PC-3 (cell line): ENCODE measurements around the gene FZD4. TPM values are rescaled to one million over a fixed set of nuclear protein-coding genes. Genes with fewer than 3 reads are reported as not detected.

Experiments
- ATAC-seq: fragments of 200-7000 bp; cut with Tn5 transposase; 2 replicates; pipeline ENCODE4 v1.9.1; 2020; ENCODE audit warnings: mild to moderate bottlenecking, moderate library complexity
- BruUV-seq: library from RNA; stranded (reverse); fragments of 400-500 nt; replicated peaks from 2 replicates; lab custom pipeline; 2021; lab: Mats Ljungman, UMichigan
- CTCF ChIA-PET: fragments of 300-600 bp; sonication (Branson Sonifier 250); formaldehyde crosslinking; loops from one replicate; lab custom pipeline; 2022; ENCODE audit warnings: antibody characterized with exemption; lab: Charles Lee
- POLR2A ChIA-PET: fragments of 300-600 bp; sonication (Branson Sonifier 250); formaldehyde crosslinking; loops from one replicate; lab custom pipeline; 2022; ENCODE audit warnings: antibody characterized with exemption; ENCODE audit not compliant: unreplicated experiment; lab: Charles Lee
- DNase-seq: peaks from one replicate; pipeline ENCODE4 v3.0.0-alpha.2; 2015
- H2AFZ ChIP-seq: fragments of 300-600 bp; sonication (generic); 2 replicates; pipeline ENCODE4 v1.6.0; 2016; ENCODE audit warnings: antibody characterized with exemption, low read length
- H3F3A ChIP-seq: fragments of 300-600 bp; sonication (generic); one replicate; pipeline ENCODE4 v1.6.0; 2017; ENCODE audit warnings: antibody characterized with exemption, low read length, control low read depth, mild to moderate bottlenecking; ENCODE audit not compliant: unreplicated experiment
- H3K27ac ChIP-seq: fragments of 300-600 bp; sonication (generic); 2 replicates; pipeline ENCODE4 v1.5.1; 2016; ENCODE audit warnings: mild to moderate bottlenecking, low read length
- H3K27me3 ChIP-seq: fragments of 300-600 bp; sonication (generic); 2 replicates; pipeline ENCODE4 v1.6.1; 2016; ENCODE audit warnings: low read length, mixed read lengths
- H3K36me3 ChIP-seq: fragments of 300-600 bp; sonication (generic); 2 replicates; pipeline ENCODE4 v1.6.1; 2016; ENCODE audit warnings: low read depth, mixed run types, low read length, mixed read lengths
- H3K4me1 ChIP-seq: fragments of 300-600 bp; sonication (generic); 2 replicates; pipeline ENCODE4 v1.5.1; 2016; ENCODE audit warnings: low read length; ENCODE audit not compliant: insufficient read depth
- H3K4me2 ChIP-seq: fragments of 300-600 bp; sonication (generic); 2 replicates; pipeline ENCODE4 v1.6.0; 2016; ENCODE audit warnings: low read length
- H3K4me3 ChIP-seq: fragments of 300-600 bp; sonication (generic); 2 replicates; pipeline ENCODE4 v1.5.1; 2016; ENCODE audit warnings: mild to moderate bottlenecking, low read length, mixed read lengths
- H3K79me2 ChIP-seq: fragments of 300-600 bp; sonication (generic); 2 replicates; pipeline ENCODE4 v1.6.1; 2017; ENCODE audit warnings: low read length, mixed read lengths
- H3K9ac ChIP-seq: fragments of 300-600 bp; sonication (generic); 2 replicates; pipeline ENCODE4 v1.6.0; 2016; ENCODE audit warnings: mild to moderate bottlenecking, low read length
- H3K9me2 ChIP-seq: fragments of 300-600 bp; sonication (generic); replicated peaks from 2 replicates; pipeline ENCODE4 v1.6.1; 2016; ENCODE audit warnings: mixed run types, low read length, mixed read lengths
- H3K9me3 ChIP-seq: fragments of 300-600 bp; sonication (generic); 2 replicates; pipeline ENCODE4 v1.6.1; 2016; ENCODE audit warnings: low read length, mixed read lengths
- H4K20me1 ChIP-seq: fragments of 300-600 bp; sonication (generic); 2 replicates; pipeline ENCODE4 v1.6.1; 2016; ENCODE audit warnings: low read length, mixed read lengths
- CTCF ChIP-seq: fragments of 300-600 bp; sonication (generic); conservative IDR thresholded peaks from 2 replicates; pipeline ENCODE4 v1.5.1; 2017; ENCODE audit warnings: antibody characterized with exemption, low read depth, mild to moderate bottlenecking, low read length
- EZH2 ChIP-seq: fragments of 300-600 bp; sonication (generic); IDR thresholded peaks from one replicate; pipeline ENCODE4 v1.6.1; 2017; ENCODE audit warnings: antibody characterized with exemption, mild to moderate bottlenecking, low read length; ENCODE audit not compliant: unreplicated experiment
- EZH2phosphoT487 ChIP-seq: fragments of 300-600 bp; sonication (generic); IDR thresholded peaks from 2 replicates; pipeline ENCODE4 v1.6.1; 2018; ENCODE audit warnings: mild to moderate bottlenecking, antibody characterized with exemption, low read length, borderline replicate concordance
- intact Hi-C: fragments of 100-400 bp; cut with micrococcal nuclease; formaldehyde crosslinking; loops from 2 replicates; pipeline ENCODE4 v1.9.0; 2023
- total RNA-seq: library from RNA; depleted of rRNA; stranded (reverse); fragments of >200 nt; gene quantifications from 2 replicates; pipeline ENCODE4 v1.2.3, GENCODE V29; 2014

FZD4 gene
- total RNA-seq, 1 experiment from 2014 or later: 17.7 TPM

DNA sequence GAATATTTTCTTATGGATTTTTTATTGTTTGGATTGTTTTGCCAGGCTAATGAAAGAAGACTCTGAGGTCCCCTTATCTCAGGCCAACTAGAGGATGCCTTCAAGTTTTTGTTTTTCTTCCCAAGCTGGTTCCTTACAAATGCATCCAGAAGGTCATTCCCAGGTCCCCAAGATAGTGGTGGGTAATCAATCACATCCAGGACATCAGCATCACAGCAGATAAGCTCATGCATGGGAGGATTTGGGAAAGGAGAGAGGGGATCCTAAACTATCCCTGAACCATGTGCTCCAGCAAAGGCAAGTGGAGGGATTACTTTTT, 20.7 kb downstream of the FZD4 start:
- H3K36me3 ChIP-seq: no peaks in the 10 kb centered on the region
- TSS peak; percentile 3 for BruUV-seq
- H3K9ac ChIP-seq: peak overlapping the region; percentile 6; the same call in 1 of the 2 replicates
- ChIA-PET CTCF (interaction anchor here (1.2 kb wide), 1 partner anchor 1080 kb away, joined by 9 read pairs; no protein-coding TSS in a partner anchor), POLR2A (no interaction called here)
- intact Hi-C loops: no loop called here
- no peak overlapping the region for H2AFZ ChIP-seq
- no peak for ATAC-seq
- H3K27me3 ChIP-seq: no peaks in the 10 kb centered on the region
- TF ChIP-seq EZH2: no peak
- TF ChIP-seq CTCF: no peak
- no peak for TF ChIP-seq EZH2phosphoT487
- no peaks in the 10 kb centered on the region for H3K79me2 ChIP-seq
- peaks cover 5% of the 10 kb centered on the region for H3F3A ChIP-seq
- no peaks in the 10 kb centered on the region for H4K20me1 ChIP-seq
- no peak for DNase-seq
- H3K9me2 ChIP-seq: no peaks in the 10 kb centered on the region
- no peak overlapping the region for H3K4me3 ChIP-seq
- H3K9me3 ChIP-seq: no peaks in the 10 kb centered on the region
- H3K4me2 ChIP-seq: peak overlapping the region; percentile 39
- peaks cover 63% of the 10 kb centered on the region for H3K4me1 ChIP-seq
- peak overlapping the region; percentile 62 for H3K27ac ChIP-seq

DNA sequence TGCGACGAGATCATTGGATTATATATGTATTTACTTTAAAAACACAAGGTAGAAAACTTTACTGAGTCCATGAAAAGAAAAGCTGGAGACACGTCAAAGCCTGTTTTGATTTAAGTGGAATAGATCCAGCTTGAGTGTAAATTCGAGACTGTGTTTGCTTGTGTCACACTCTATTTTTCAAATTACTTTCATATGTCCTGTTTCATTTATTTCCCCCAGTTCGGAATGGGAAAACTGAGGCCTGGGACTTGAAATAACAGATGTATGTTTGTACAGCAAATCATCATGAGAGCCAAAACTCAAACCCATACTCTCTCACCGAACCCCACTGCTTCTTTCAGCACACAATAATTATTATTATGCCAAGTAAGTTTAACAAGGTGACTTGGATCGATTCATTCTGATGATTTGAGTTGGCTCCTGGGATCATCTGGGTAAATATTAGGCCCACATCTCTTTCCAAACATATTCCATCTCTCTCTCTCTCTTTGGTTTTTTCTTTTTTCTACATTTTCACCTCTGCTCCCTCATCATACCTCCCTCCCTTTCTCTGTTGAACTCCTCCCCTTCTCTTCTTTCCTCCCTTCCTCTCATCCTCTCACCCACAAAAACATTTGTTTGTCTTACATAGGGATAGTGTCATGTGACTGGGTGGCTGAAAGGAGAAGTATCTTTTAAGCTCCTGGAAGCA, 21.2 kb downstream of the FZD4 start:
- H3K4me2 ChIP-seq: peak overlapping the region; percentile 39
- TF ChIP-seq EZH2: no peak
- TF ChIP-seq CTCF: no peak
- TF ChIP-seq EZH2phosphoT487: no peak
- CTCF ChIA-PET: interaction anchor here (1.2 kb wide), 1 partner anchor 1079 kb away, joined by 9 read pairs; no protein-coding TSS in a partner anchor
- no peaks in the 10 kb centered on the region for H3K9me3 ChIP-seq
- ATAC-seq: peak; percentile 16
- intact Hi-C loops: no loop called here
- H3K9ac ChIP-seq: peak overlapping the region; percentile 6; the same call in 1 of the 2 replicates
- BruUV-seq: no TSS peak
- peaks cover 60% of the 10 kb centered on the region for H3K4me1 ChIP-seq
- H3K36me3 ChIP-seq: no peaks in the 10 kb centered on the region
- no peak overlapping the region for H2AFZ ChIP-seq
- H4K20me1 ChIP-seq: no peaks in the 10 kb centered on the region
- no peaks in the 10 kb centered on the region for H3K79me2 ChIP-seq
- POLR2A ChIA-PET: no interaction called here
- H3K4me3 ChIP-seq: no peak overlapping the region
- DNase-seq: peak; percentile 37
- H3K9me2 ChIP-seq: no peaks in the 10 kb centered on the region
- peaks cover 5% of the 10 kb centered on the region for H3F3A ChIP-seq
- H3K27me3 ChIP-seq: no peaks in the 10 kb centered on the region
- H3K27ac ChIP-seq: peak overlapping the region; percentile 62
